ENCODE data around the gene EGFL6.
A peak's percentile ranks its signal among the peaks of the same experiment; 100 is the strongest.
"Not testable (repeated sequence)": the region's sequence is repeated elsewhere in the genome, so short reads cannot be mapped to it uniquely, and the experiment has no call there.

Gene EGFL6

GRCh38 chrX:13646154-13646549, 76.8 kb downstream of the EGFL6 start:
- no peak for TF ChIP-seq POU2F2 (IDR thresholded peaks at IDR 0.05; ENCODE audit: low read depth, low read length)
- TF ChIP-seq POLR2A (IDR thresholded peaks at IDR 0.05; ENCODE audit: low read depth, low read length): no peak
- TF ChIP-seq TAF1 (IDR thresholded peaks at IDR 0.05; ENCODE audit: low read depth, low read length): no peak
- no peak for TF ChIP-seq PAX5 (IDR thresholded peaks at IDR 0.05; ENCODE audit: insufficient read depth, low read length, severe bottlenecking)
- TF ChIP-seq POLR2AphosphoS5 (IDR thresholded peaks at IDR 0.05; ENCODE audit: low read depth, low read length): no peak
- TF ChIP-seq SPI1 (IDR thresholded peaks at IDR 0.05; ENCODE audit: low read depth, low read length): no peak
- FAIRE-seq (peak; percentile 60), DNase-seq (ENCODE audit: insufficient read length, low spot score) (no peak)

GRCh38 chrX:13647709-13648212, 78.4 kb downstream of the EGFL6 start:
- FAIRE-seq (no peak), DNase-seq (ENCODE audit: insufficient read length, low spot score) (no peak)
- TF ChIP-seq PAX5 (IDR thresholded peaks at IDR 0.05; ENCODE audit: insufficient read depth, low read length, severe bottlenecking): no peak
- TF ChIP-seq POU2F2 (IDR thresholded peaks at IDR 0.05; ENCODE audit: low read depth, low read length): no peak
- TF ChIP-seq SPI1 (IDR thresholded peaks at IDR 0.05; ENCODE audit: low read depth, low read length): no peak
- TF ChIP-seq POLR2AphosphoS5 (IDR thresholded peaks at IDR 0.05; ENCODE audit: low read depth, low read length): no peak
- no peak for TF ChIP-seq POLR2A (IDR thresholded peaks at IDR 0.05; ENCODE audit: low read depth, low read length)
- TF ChIP-seq TAF1 (IDR thresholded peaks at IDR 0.05; ENCODE audit: low read depth, low read length): no peak

DNA sequence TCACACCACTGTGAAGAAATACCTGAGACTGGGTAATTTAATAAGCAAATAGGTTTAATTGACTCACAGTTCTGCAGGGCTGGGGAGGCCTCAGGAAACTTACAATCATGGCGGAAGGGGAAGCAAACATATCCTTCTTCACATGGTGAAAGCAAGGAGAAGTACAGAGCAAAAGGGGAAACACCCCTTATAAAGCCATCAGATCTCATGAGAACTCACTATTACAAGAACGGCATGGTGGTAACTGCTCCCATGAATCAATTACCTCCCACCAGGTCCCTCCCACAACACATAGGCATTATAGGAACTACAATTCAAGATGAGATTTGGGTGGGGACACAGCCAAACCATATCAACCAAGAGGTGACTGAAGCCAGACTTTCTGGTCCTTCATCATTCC, 78.9 kb downstream of the EGFL6 start:
- FAIRE-seq: peak; percentile 81

GRCh38 chrX:13649838-13650237, 80.4 kb downstream of the EGFL6 start:
- FAIRE-seq: no peak
- TF ChIP-seq PAX5 (IDR thresholded peaks at IDR 0.05; ENCODE audit: insufficient read depth, low read length, severe bottlenecking): no peak
- DNase-seq (ENCODE audit: insufficient read length, low spot score): no peak

More for the DNA sequence above, 78.9 kb downstream of the EGFL6 start:
- not testable (repeated sequence) for DNase-seq (ENCODE audit: insufficient read length, low spot score)

DNA sequence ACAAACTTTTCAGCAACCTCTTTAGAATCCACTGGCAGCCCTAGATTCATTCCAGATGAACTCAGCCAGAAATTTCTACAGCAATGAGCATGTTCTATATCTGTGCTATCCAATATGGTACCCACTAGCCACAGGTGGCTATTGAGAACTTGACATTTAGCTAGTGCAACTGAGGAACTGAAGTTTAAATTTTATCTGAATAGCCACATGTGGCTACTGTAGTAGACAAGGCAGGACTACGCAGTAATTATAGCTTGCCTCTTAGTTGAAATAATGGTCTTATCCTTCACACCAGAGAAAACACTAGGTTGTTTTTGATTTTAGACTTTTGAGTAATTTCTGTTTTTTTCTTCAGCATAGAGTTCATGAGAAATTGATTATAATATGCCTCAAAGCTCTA, 80.9 kb downstream of the EGFL6 start:
- FAIRE-seq: no peak
- no peak for DNase-seq (ENCODE audit: insufficient read length, low spot score)

GRCh38 chrX:13651150-13651549, 81.7 kb downstream of the EGFL6 start:
- TF ChIP-seq POU2F2 (IDR thresholded peaks at IDR 0.05; ENCODE audit: low read depth, low read length) (no peak), PAX5 (IDR thresholded peaks at IDR 0.05; ENCODE audit: insufficient read depth, low read length, severe bottlenecking) (no peak), SPI1 (IDR thresholded peaks at IDR 0.05; ENCODE audit: low read depth, low read length) (no peak), POLR2AphosphoS5 (IDR thresholded peaks at IDR 0.05; ENCODE audit: low read depth, low read length) (no peak), TAF1 (IDR thresholded peaks at IDR 0.05; ENCODE audit: low read depth, low read length) (no peak), POLR2A (IDR thresholded peaks at IDR 0.05; ENCODE audit: low read depth, low read length) (no peak)
- DNase-seq (ENCODE audit: insufficient read length, low spot score) (no peak), FAIRE-seq (no peak)

More for the DNA sequence above, 80.9 kb downstream of the EGFL6 start:
- TF ChIP-seq POLR2AphosphoS5 (IDR thresholded peaks at IDR 0.05; ENCODE audit: low read depth, low read length) (no peak), PAX5 (IDR thresholded peaks at IDR 0.05; ENCODE audit: insufficient read depth, low read length, severe bottlenecking) (no peak), SPI1 (IDR thresholded peaks at IDR 0.05; ENCODE audit: low read depth, low read length) (no peak), TAF1 (IDR thresholded peaks at IDR 0.05; ENCODE audit: low read depth, low read length) (no peak), POU2F2 (IDR thresholded peaks at IDR 0.05; ENCODE audit: low read depth, low read length) (no peak), POLR2A (IDR thresholded peaks at IDR 0.05; ENCODE audit: low read depth, low read length) (no peak)

DNA sequence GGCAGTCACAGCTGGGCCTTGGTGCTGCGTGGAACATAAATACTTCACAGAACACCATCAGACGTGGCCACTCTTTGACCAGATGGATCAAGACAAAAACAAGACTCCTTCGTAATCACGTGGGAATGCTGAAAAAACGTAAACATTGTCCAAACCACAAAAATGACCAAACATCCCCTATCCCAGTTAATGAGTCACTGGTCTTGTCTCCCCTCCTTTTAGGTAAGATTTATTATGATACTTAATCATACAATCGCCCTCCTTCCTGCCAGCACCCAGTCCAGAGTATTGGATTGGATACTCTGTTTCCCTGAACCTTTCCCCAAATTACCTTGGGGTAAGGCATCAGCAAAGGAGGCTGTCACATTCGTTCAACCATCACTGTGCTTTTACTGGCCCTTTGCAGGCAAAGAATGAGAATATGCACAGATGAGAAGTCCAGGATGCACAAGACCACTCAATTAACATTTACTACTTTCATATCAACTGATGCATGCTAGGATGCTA, 82.9 kb downstream of the EGFL6 start:
- FAIRE-seq: peak; percentile 74
- TF ChIP-seq POLR2A (IDR thresholded peaks at IDR 0.05; ENCODE audit: low read depth, low read length) (no peak), POU2F2 (IDR thresholded peaks at IDR 0.05; ENCODE audit: low read depth, low read length) (no peak), POLR2AphosphoS5 (IDR thresholded peaks at IDR 0.05; ENCODE audit: low read depth, low read length) (no peak), TAF1 (IDR thresholded peaks at IDR 0.05; ENCODE audit: low read depth, low read length) (no peak), SPI1 (IDR thresholded peaks at IDR 0.05; ENCODE audit: low read depth, low read length) (no peak), PAX5 (IDR thresholded peaks at IDR 0.05; ENCODE audit: insufficient read depth, low read length, severe bottlenecking) (no peak)
- DNase-seq (ENCODE audit: insufficient read length, low spot score): no peak

GRCh38 chrX:13652850-13653693, 83.7 kb downstream of the EGFL6 start, which contains the start of gene TCEANC:
TCEANC (plus strand) TSS chrX:13653141; CDS start chrX:13662509, 9,368 bp downstream.
- DNase-seq (ENCODE audit: insufficient read length, low spot score) (peak; percentile 58), FAIRE-seq (peak; percentile 99)
- no peak for TF ChIP-seq SPI1 (IDR thresholded peaks at IDR 0.05; ENCODE audit: low read depth, low read length)
- TF ChIP-seq TAF1 (IDR thresholded peaks at IDR 0.05; ENCODE audit: low read depth, low read length): no peak
- TF ChIP-seq PAX5 (IDR thresholded peaks at IDR 0.05; ENCODE audit: insufficient read depth, low read length, severe bottlenecking): no peak
- no peak for TF ChIP-seq POLR2AphosphoS5 (IDR thresholded peaks at IDR 0.05; ENCODE audit: low read depth, low read length)
- TF ChIP-seq POLR2A (IDR thresholded peaks at IDR 0.05; ENCODE audit: low read depth, low read length): peak; percentile 52; the same call in 1 of the 2 replicates
- TF ChIP-seq POU2F2 (IDR thresholded peaks at IDR 0.05; ENCODE audit: low read depth, low read length): peak; percentile 54; the same call in 1 of the 2 replicates

GRCh38 chrX:13654116-13654515, 84.7 kb downstream of the EGFL6 start:
- FAIRE-seq (no peak), DNase-seq (ENCODE audit: insufficient read length, low spot score) (no peak)
- TF ChIP-seq POLR2AphosphoS5 (IDR thresholded peaks at IDR 0.05; ENCODE audit: low read depth, low read length) (no peak), SPI1 (IDR thresholded peaks at IDR 0.05; ENCODE audit: low read depth, low read length) (no peak), TAF1 (IDR thresholded peaks at IDR 0.05; ENCODE audit: low read depth, low read length) (no peak), POU2F2 (IDR thresholded peaks at IDR 0.05; ENCODE audit: low read depth, low read length) (no peak), PAX5 (IDR thresholded peaks at IDR 0.05; ENCODE audit: insufficient read depth, low read length, severe bottlenecking) (no peak), POLR2A (IDR thresholded peaks at IDR 0.05; ENCODE audit: low read depth, low read length) (no peak)

Measured in GM12891 (cell line).